Thyroid gland (tissue), 4 donors: ENCODE measurements around the gene C6. TPM values are rescaled to one million over a fixed set of nuclear protein-coding genes. Genes with fewer than 3 reads are reported as not detected.

Experiments used
- DNase-seq, 2 donors: peaks; one replicate each; pipeline ENCODE4 v3.0.0-alpha.2; 2019
- H3K27ac ChIP-seq, 3 donors: fragments of 200-600 bp; sonication (generic); 1 replicate in 2 of 3; 2 replicates in 1 of 3; pipeline ENCODE4 v1.5.1; 2016 to 2019; ENCODE audit warnings: mild to moderate bottlenecking in 1 of 3, moderate library complexity in 1 of 3
- H3K27me3 ChIP-seq: fragments of 200-600 bp; sonication (generic); one replicate; pipeline ENCODE4 v1.5.1; 2019
- H3K36me3 ChIP-seq, 2 donors: fragments of 200-600 bp; sonication (generic); one replicate each; pipeline ENCODE4 v1.5.1; 2016 to 2019
- H3K4me1 ChIP-seq, 2 donors: fragments of 200-600 bp; sonication (generic); one replicate each; pipeline ENCODE4 v1.5.1; 2017 to 2019
- H3K4me3 ChIP-seq, 3 donors: fragments of 200-600 bp; sonication (generic); replicated peaks in 1 of 3; 1 replicate in 2 of 3; 2 replicates in 1 of 3; pipeline ENCODE4 v1.5.1; 2016; ENCODE audit warnings: mild to moderate bottlenecking in 1 of 3
- H3K9me3 ChIP-seq: fragments of 200-600 bp; sonication (generic); one replicate; pipeline ENCODE4 v1.5.1; 2017
- CTCF ChIP-seq, 6 experiments: fragments of 200-600 bp in 3 of 6; fragments of 450-650 bp in 3 of 6; sonication (generic) in 3 of 6; IDR thresholded peaks; one replicate each; pipeline ENCODE4 v1.5.1; 2016 to 2019; ENCODE audit warnings: antibody characterized with exemption in 6 of 6, mild to moderate bottlenecking in 2 of 6, inconsistent platforms in 1 of 6, moderate library complexity in 1 of 6
- POLR2A ChIP-seq, 2 donors: fragments of 450-650 bp; IDR thresholded peaks; one replicate each; pipeline ENCODE4 v1.6.1; 2017; ENCODE audit warnings: antibody characterized with exemption in 2 of 2, mild to moderate bottlenecking in 2 of 2, moderate library complexity in 1 of 2
- WGBS, 2 donors: methylation state at CpG; one replicate each; pipeline ENCODE4 v1.1.5; 2017; 5-methylcytosine and 5-hydroxymethylcytosine counted together
- intact Hi-C: fragments of 100-400 bp; cut with DNase I; formaldehyde crosslinking; loops from one replicate; pipeline ENCODE4 v1.15.1; 2023
- total RNA-seq, 4 donors: library from RNA; depleted of rRNA; stranded (reverse); fragments of >200 nt; gene quantifications; one replicate each; pipeline ENCODE4 v1.2.3, GENCODE V29; 2016

Gene C6
- total RNA-seq, 4 donors from 2014 or later: 2.2 to 15.0 (median 3.5) TPM

- no peak for DNase-seq
- Histone ChIP-seq H3K36me3 (no peaks in the 10 kb centered on the region), H3K4me3 (no peak overlapping the region), H3K27ac (no peak overlapping the region), H3K9me3 (no peaks in the 10 kb centered on the region), H3K4me1 (no peaks in the 10 kb centered on the region), H3K27me3 (no peaks in the 10 kb centered on the region)
- intact Hi-C loops: no loop called here
- TF ChIP-seq POLR2A (IDR thresholded peaks at IDR 0.05) (no peak), CTCF (IDR thresholded peaks at IDR 0.05) (no peak)
- 52 to 85% methylated on average over 2 of the region's 2 CpGs for WGBS, 2 donors
These were observed 115.7 kb downstream of the C6 start for GRCh38 chr5:41097642-41098041.

- 85 to 86% methylated on average over 5 of the region's 5 CpGs for whole genome bisulfite sequencing, 2 donors
- intact Hi-C loops: no loop called here
- Histone ChIP-seq H3K4me1 (no peaks in the 10 kb centered on the region), H3K9me3 (no peaks in the 10 kb centered on the region), H3K27ac (no peak overlapping the region), H3K4me3 (no peak overlapping the region), H3K27me3 (no peaks in the 10 kb centered on the region), H3K36me3 (no peaks in the 10 kb centered on the region)
- TF ChIP-seq POLR2A (IDR thresholded peaks at IDR 0.05): no peak
- no peak for TF ChIP-seq CTCF (IDR thresholded peaks at IDR 0.05)
- DNase-seq: no peak
These were observed 117.8 kb downstream of the C6 start for GRCh38 chr5:41095324-41096101.

- H3K27ac ChIP-seq: no peak overlapping the region
- H3K9me3 ChIP-seq: no peaks in the 10 kb centered on the region
- TF ChIP-seq CTCF (IDR thresholded peaks at IDR 0.05) (no peak), POLR2A (IDR thresholded peaks at IDR 0.05) (no peak)
- no peak for DNase-seq
- 81 to 88% methylated on average over 2 of the region's 2 CpGs for WGBS, 2 donors
- H3K4me3 ChIP-seq: no peak overlapping the region
- H3K4me1 ChIP-seq: no peaks in the 10 kb centered on the region
- intact Hi-C loops: no loop called here
- H3K27me3 ChIP-seq: no peaks in the 10 kb centered on the region
- H3K36me3 ChIP-seq: no peaks in the 10 kb centered on the region
These were observed 118.5 kb downstream of the C6 start for GRCh38 chr5:41094871-41095270.

GRCh38 chr5:41093803-41094202, 119.5 kb downstream of the C6 start:
- intact Hi-C loops: no loop called here
- no peaks in the 10 kb centered on the region for H3K4me1 ChIP-seq
- DNase-seq: no peak
- H3K27me3 ChIP-seq: no peaks in the 10 kb centered on the region
- TF ChIP-seq POLR2A (IDR thresholded peaks at IDR 0.05): no peak
- TF ChIP-seq CTCF (IDR thresholded peaks at IDR 0.05): no peak
- H3K27ac ChIP-seq: no peak overlapping the region
- WGBS, 2 donors: 59 to 84% methylated on average over 1 of the region's 1 CpG
- no peaks in the 10 kb centered on the region for H3K36me3 ChIP-seq
- H3K4me3 ChIP-seq: no peak overlapping the region
- H3K9me3 ChIP-seq: no peaks in the 10 kb centered on the region

Other genes with a start within 250 kb of the C6 start
- gene MROH2B, start 142.2 kb downstream of the C6 start, total RNA-seq: under 1 TPM in 1 of 4 donors, not detected in 3; 0.27 TPM